ENCODE measurements around the gene LILRB3. TPM values are rescaled to one million over a fixed set of nuclear protein-coding genes. Genes with fewer than 3 reads are reported as not detected.
"Not testable (repeated sequence)": the region's sequence is repeated elsewhere in the genome, so short reads cannot be mapped to it uniquely, and the experiment has no call there.

The LILRB3 gene
- total RNA-seq, 1 donor from 2014 or later, result not detected

DNA sequence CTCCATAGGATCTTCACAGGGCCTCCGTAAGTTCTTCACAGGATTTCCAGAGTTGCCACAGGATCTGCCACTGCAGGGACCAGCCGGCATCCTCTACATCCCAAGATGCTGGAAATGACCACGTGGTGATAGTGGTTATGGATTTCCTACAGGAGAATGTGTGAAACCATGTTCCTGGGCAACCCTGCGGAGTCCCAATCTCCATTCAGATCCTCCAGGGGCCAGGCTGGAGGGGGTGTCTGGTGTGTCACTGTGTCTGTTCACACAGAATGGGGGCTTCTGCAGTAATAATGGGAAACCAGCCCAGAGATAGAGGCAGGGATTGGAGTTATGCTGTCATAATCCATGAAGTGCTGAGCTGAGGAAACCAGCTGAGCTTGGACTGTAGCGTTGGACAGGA lies 11.1 kb upstream of the LILRB3 start:
- Mint-ChIP-seq H3K4me3 (ENCODE audit: unreplicated experiment) (no peak overlapping the region), H3K36me3 (ENCODE audit: unreplicated experiment) (no peaks in the 10 kb centered on the region), H3K27me3 (ENCODE audit: unreplicated experiment) (peaks cover 38% of the 10 kb centered on the region), H3K9me3 (ENCODE audit: unreplicated experiment) (no peaks in the 10 kb centered on the region), H3K27ac (ENCODE audit: unreplicated experiment) (no peak overlapping the region), H3K4me1 (ENCODE audit: unreplicated experiment) (peaks cover 2% of the 10 kb centered on the region)
- no peak for DNase-seq (ENCODE audit: extremely low spot score, unreplicated experiment)
- TF ChIP-seq, protein P1, sequence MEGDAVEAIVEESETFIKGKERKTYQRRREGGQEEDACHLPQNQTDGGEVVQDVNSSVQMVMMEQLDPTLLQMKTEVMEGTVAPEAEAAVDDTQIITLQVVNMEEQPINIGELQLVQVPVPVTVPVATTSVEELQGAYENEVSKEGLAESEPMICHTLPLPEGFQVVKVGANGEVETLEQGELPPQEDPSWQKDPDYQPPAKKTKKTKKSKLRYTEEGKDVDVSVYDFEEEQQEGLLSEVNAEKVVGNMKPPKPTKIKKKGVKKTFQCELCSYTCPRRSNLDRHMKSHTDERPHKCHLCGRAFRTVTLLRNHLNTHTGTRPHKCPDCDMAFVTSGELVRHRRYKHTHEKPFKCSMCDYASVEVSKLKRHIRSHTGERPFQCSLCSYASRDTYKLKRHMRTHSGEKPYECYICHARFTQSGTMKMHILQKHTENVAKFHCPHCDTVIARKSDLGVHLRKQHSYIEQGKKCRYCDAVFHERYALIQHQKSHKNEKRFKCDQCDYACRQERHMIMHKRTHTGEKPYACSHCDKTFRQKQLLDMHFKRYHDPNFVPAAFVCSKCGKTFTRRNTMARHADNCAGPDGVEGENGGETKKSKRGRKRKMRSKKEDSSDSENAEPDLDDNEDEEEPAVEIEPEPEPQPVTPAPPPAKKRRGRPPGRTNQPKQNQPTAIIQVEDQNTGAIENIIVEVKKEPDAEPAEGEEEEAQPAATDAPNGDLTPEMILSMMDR (IDR thresholded peaks at IDR 0.05), result no peak

DNA sequence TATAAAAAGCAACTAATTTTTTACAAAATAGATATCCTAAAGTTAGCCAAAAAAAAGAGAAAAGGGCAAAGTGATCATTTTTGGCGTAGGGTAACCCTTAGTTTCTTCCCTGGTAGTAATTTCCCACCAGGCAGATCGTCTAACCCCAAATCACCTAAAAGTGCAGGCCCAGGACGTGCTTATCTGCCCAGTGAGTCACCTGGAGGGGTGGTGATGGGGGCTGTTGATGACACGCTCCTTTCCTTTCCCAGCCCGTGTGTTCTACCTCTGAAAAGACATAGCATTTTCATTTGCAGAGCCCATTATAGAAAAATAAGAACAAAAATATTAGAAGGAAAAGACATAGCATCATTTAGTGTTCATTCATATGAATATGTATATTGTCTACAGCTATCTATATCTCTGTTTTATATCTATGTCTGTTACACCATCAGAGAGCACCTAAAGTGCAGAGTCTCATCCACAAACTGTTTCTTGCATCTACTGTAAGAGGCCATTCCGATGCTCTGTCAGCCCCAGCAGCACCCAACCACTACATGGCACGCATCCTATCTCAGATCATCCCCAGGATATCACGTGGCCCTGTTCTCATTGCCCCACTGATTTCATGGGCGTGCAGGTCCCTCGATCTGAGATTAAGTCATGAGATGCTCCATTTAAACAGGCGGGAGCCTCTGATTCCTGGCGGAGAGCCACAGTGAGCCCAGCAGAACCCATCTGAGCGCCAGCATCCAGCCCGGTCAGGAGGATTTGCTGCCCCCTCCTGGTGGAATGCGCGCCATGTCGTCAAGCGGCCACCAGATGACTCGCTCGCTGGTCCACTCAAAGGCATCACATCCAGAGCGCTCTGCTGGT lies 8.5 kb upstream of the LILRB3 start:
- Mint-ChIP-seq H3K9me3 (ENCODE audit: unreplicated experiment) (no peaks in the 10 kb centered on the region), H3K4me3 (ENCODE audit: unreplicated experiment) (no peak overlapping the region), H3K27ac (ENCODE audit: unreplicated experiment) (no peak overlapping the region), H3K36me3 (ENCODE audit: unreplicated experiment) (no peaks in the 10 kb centered on the region), H3K4me1 (ENCODE audit: unreplicated experiment) (peaks cover 2% of the 10 kb centered on the region), H3K27me3 (ENCODE audit: unreplicated experiment) (peaks cover 36% of the 10 kb centered on the region)
- TF ChIP-seq, protein P1 (IDR thresholded peaks at IDR 0.05), result peak; percentile 98
- peak; percentile 95 for DNase-seq (ENCODE audit: extremely low spot score, unreplicated experiment)

DNA sequence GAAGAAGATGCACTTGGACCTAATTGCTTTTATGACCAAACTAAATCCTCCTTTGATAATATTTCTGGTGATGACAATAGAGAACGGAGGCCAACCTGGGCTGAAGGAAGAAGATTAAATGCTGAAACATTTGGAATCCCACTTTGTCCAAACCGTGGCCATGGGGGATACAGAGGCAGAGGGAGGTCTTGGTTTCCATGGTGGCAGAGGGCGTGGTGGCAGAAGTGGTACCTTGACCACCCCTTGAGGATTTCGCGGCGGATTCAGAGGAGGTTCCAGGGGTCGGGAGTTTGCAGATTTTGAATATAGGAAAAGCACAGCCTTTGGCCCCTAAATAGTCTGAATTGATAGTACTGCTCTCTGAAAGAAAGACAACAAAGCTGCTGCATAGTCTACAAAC lies 7.2 kb upstream of the LILRB3 start:
- Mint-ChIP-seq H3K4me1 (ENCODE audit: unreplicated experiment) (peaks cover 2% of the 10 kb centered on the region), H3K9me3 (ENCODE audit: unreplicated experiment) (no peaks in the 10 kb centered on the region), H3K27me3 (ENCODE audit: unreplicated experiment) (peaks cover 42% of the 10 kb centered on the region), H3K36me3 (ENCODE audit: unreplicated experiment) (no peaks in the 10 kb centered on the region), H3K4me3 (ENCODE audit: unreplicated experiment) (no peak overlapping the region), H3K27ac (ENCODE audit: unreplicated experiment) (no peak overlapping the region)
- TF ChIP-seq, protein P1 (IDR thresholded peaks at IDR 0.05), result no peak
- DNase-seq (ENCODE audit: extremely low spot score, unreplicated experiment), result no peak

DNA sequence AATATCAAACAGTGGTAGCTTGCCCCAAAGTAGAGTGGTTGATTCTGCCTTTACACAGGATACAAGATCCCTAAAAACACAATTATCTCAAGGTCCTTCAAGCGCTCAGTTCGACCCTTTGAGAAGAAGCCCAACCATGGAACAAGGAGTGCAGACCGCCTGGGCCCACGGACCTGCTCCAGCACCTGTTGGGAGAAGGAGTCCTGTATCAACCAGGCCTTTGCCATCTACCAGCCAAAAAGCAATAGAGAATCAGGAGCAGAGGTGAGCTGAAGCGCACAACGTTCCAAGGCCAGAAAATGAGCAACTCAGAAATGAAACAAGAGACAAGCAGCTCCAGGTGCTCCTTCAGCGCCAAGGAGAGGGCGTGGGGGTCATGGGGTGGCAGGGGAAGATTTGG lies 6.3 kb upstream of the LILRB3 start:
- H3K9me3 Mint-ChIP-seq (ENCODE audit: unreplicated experiment), result no peaks in the 10 kb centered on the region
- no peak for DNase-seq (ENCODE audit: extremely low spot score, unreplicated experiment)
- TF ChIP-seq, protein P1 (IDR thresholded peaks at IDR 0.05), result no peak
- H3K36me3 Mint-ChIP-seq (ENCODE audit: unreplicated experiment), result no peaks in the 10 kb centered on the region
- no peak overlapping the region for H3K27ac Mint-ChIP-seq (ENCODE audit: unreplicated experiment)
- peaks cover 2% of the 10 kb centered on the region for H3K4me1 Mint-ChIP-seq (ENCODE audit: unreplicated experiment)
- H3K4me3 Mint-ChIP-seq (ENCODE audit: unreplicated experiment), result no peak overlapping the region
- H3K27me3 Mint-ChIP-seq (ENCODE audit: unreplicated experiment), result peaks cover 33% of the 10 kb centered on the region

DNA sequence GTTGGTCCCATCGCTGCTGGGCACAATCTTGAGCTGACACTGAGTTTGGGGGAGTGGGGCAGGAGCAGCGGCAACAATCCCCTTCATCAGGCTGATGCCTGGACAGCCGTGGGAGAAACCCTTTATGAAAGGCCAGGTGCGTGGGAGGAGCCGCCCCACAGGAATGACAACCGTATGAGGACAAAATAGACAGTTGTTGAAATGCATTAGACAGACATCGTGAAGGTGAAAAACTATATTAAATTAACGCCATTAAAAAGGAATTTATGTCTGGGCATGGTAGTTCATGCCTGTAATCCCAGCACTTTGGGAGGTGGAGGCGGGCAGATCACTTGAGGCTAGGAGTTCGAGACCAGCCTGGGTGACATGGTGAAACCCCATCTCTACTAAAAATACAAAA lies 1.8 kb upstream of the LILRB3 start:
- peaks cover 17% of the 10 kb centered on the region for H3K27me3 Mint-ChIP-seq (ENCODE audit: unreplicated experiment)
- DNase-seq (ENCODE audit: extremely low spot score, unreplicated experiment); H3K4me3 Mint-ChIP-seq (ENCODE audit: unreplicated experiment): not testable (repeated sequence)

DNA sequence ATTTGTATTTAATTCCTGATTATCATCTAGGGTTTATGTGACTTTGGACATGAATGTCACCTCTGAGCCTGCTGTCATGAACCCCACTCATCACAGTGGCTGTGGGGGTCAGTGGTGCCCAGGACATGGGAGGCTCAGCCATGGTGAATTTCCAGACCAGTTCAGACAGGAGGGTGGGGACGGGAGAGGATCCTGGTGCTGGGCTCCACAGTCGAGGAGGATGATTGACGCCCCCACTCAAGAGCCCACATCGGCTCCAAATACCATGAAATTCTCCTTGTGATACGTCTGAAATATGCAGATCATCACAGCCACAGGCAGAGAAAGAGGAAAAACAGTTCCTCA lies 1.1 kb upstream of the LILRB3 start:
- H3K36me3 Mint-ChIP-seq (ENCODE audit: unreplicated experiment); H3K4me3 Mint-ChIP-seq (ENCODE audit: unreplicated experiment); DNase-seq (ENCODE audit: extremely low spot score, unreplicated experiment); H3K4me1 Mint-ChIP-seq (ENCODE audit: unreplicated experiment); H3K9me3 Mint-ChIP-seq (ENCODE audit: unreplicated experiment); H3K27ac Mint-ChIP-seq (ENCODE audit: unreplicated experiment): not testable (repeated sequence)
- peaks cover 13% of the 10 kb centered on the region for H3K27me3 Mint-ChIP-seq (ENCODE audit: unreplicated experiment)

More for the DNA sequence above, 1.8 kb upstream of the LILRB3 start:
- H3K36me3 Mint-ChIP-seq (ENCODE audit: unreplicated experiment); H3K9me3 Mint-ChIP-seq (ENCODE audit: unreplicated experiment); H3K27ac Mint-ChIP-seq (ENCODE audit: unreplicated experiment); H3K4me1 Mint-ChIP-seq (ENCODE audit: unreplicated experiment): not testable (repeated sequence)

DNA sequence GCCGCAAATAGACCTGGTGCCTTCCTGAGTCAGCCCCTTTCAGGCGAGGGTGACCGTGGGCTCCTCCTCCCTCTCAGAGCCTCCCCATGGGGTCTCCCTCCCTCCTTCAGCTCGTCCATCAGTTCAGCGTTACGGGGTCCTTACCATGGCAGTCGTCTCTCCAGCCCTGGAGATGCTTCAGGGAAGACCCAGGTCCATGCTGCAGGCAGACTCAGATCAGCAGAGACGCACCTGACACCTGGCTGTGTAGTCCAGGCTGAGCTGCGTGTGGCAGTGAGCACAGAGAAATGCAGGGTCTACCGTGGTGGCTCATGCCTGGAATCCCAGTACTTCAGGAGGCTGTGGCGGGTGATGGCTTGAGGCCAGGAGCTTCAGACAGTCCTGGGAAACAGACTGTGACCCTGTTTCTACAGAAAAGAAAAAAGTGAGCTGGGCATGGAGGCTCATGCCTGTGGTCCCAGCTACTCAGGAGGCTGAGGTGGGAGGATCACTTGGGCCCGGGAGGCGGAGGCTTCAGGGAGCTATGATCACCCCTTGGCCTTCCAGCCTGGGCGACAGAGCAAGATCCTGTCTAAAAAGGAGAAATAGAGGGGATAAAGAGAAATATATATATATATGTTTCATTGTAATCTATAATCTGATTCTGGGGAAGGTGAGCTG lies 600 bp upstream of the LILRB3 start:
- not testable (repeated sequence) for H3K36me3 Mint-ChIP-seq (ENCODE audit: unreplicated experiment); H3K4me1 Mint-ChIP-seq (ENCODE audit: unreplicated experiment); DNase-seq (ENCODE audit: extremely low spot score, unreplicated experiment); H3K27ac Mint-ChIP-seq (ENCODE audit: unreplicated experiment); H3K4me3 Mint-ChIP-seq (ENCODE audit: unreplicated experiment); H3K9me3 Mint-ChIP-seq (ENCODE audit: unreplicated experiment)
- peaks cover 12% of the 10 kb centered on the region for H3K27me3 Mint-ChIP-seq (ENCODE audit: unreplicated experiment)

DNA sequence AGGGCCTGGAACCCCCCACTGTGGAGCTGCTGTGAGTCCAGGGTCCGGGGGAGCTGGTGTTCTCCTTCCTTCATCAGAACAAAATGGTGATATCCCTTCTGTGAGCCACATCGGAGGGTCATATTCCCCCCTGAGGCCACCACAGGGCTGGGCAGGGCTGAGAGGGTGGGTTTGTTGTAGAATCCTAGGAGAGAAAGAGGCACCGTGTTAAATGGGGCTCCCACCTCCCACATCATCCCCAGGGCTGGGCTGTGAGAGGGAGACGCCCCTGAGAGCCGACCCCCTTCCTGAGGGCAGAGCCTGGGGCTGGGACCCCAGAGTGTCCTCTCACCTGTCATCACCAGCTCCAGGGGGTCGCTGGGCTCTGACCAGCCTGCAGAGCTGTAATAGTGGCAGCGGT lies 860 bp downstream of the LILRB3 start:
- H3K4me3 Mint-ChIP-seq (ENCODE audit: unreplicated experiment), result not testable (repeated sequence)

More for the DNA sequence above, 860 bp downstream of the LILRB3 start:
- DNase-seq (ENCODE audit: extremely low spot score, unreplicated experiment); H3K36me3 Mint-ChIP-seq (ENCODE audit: unreplicated experiment); H3K9me3 Mint-ChIP-seq (ENCODE audit: unreplicated experiment); H3K27ac Mint-ChIP-seq (ENCODE audit: unreplicated experiment): not testable (repeated sequence)
- peaks cover 14% of the 10 kb centered on the region for H3K4me1 Mint-ChIP-seq (ENCODE audit: unreplicated experiment)
- peaks cover 12% of the 10 kb centered on the region for H3K27me3 Mint-ChIP-seq (ENCODE audit: unreplicated experiment)
